GM18951 (cell line): Measurements from ENCODE around the gene MAP3K5.
A peak's percentile ranks its signal among the peaks of the same experiment; 100 is the strongest.

ENCODE experiments used
- POLR2A ChIP-seq: IDR thresholded peaks from 4 replicates; pipeline ENCODE4 v1.6.1; 2011; ENCODE audit warnings: mild to moderate bottlenecking; ENCODE audit not compliant: insufficient read length, insufficient read depth; ENCODE audit errors: extremely low read depth
- in situ Hi-C: fragments of 300-500 bp; cut with MboI; formaldehyde crosslinking; loops from one replicate; pipeline ENCODE4 v1.12.0; 2022; ENCODE audit warnings: low sequenced_read_pairs, mixed read lengths, inconsistent platforms; ENCODE audit not compliant: unreplicated experiment

The MAP3K5 gene

GRCh38 chr6:136784910-136785746 is 7.1 kb downstream of the MAP3K5 start:
- in situ Hi-C loops: no loop called here
- TF ChIP-seq POLR2A: peak; percentile 19

- in situ Hi-C loops: no loop called here
- no peak for TF ChIP-seq POLR2A
These were observed 8.0 kb downstream of the MAP3K5 start for GRCh38 chr6:136784271-136784664.

- TF ChIP-seq POLR2A: peak; percentile 38
- in situ Hi-C loops: no loop called here
These were observed 8.6 kb downstream of the MAP3K5 start for GRCh38 chr6:136783495-136784270.

GRCh38 chr6:136783021-136783420 is 9.3 kb downstream of the MAP3K5 start:
- in situ Hi-C loops: no loop called here
- no peak for TF ChIP-seq POLR2A

DNA sequence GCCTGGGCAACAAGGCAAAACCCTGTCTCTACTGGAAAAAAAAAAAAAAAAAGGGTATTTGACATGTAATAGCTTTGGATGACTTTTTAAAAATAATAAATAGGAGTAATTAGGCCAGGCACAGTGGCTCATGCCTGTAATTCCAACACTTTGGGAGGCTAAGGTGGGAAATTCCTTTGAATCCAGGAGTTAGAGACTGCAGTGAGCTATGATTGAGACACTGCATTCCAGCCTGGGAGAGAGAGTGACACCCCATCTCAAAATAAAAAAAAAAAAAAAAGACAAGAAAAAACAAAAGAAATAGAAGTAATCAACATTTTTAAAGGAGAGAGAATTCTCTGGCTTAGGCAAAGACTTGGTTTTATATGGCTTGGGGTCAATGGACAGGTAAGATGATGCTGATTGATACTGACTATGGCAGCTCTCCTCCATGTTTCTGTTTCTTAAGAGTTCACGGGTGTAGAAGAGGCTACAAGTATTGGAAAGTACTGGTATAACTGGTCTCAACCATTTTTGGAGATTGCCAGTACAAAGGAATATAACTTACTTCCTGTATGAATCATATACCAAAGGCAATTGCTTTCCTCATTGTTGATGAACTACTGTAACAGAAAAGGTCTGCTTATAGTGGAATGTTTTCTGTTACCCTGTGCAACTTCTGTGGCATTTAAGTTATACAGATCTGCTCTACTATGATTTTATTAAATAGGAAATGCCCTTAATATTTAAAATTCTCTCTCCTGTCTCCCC is 10.1 kb downstream of the MAP3K5 start:
- no peak for TF ChIP-seq POLR2A
- in situ Hi-C loops: no loop called here

DNA sequence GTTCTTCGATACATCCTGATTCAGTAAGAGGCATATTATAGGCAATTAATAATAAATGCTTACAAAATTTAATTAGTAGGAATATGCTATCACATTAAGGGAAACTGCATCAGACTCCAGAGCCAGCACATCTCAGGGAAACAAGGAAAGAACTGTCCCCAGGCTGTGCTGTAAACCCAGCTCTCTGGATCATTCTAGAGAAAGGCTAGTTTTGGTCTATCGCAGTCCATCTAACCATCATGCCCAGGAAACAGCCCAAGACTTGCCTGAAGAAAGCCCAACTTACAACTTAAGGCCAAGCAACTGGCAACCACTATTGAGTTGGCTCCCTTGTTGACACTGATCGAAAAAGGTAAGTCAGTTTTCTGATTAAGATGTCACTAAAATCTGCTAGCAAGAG is 11.3 kb downstream of the MAP3K5 start:
- TF ChIP-seq POLR2A: no peak
- in situ Hi-C loops: no loop called here

DNA sequence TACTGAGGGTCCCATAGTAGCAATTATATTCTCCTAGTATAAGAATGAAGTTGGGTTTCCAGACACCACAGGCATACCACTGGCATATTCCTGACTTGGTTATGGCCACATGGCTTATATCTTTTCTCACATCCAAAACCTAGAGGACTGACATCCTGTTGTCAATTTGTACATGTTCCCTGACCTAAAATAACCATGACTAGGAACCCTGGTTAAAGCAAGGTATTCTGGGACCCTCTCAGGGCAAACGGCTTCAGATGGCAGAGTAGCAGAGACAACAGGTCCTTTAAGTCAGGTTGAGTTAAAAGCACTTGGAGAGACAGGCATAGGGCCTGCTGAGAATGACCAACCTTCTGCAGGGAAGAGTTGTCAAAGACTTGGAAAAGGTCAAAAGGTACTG is 12.6 kb downstream of the MAP3K5 start:
- TF ChIP-seq POLR2A: no peak
- in situ Hi-C loops: no loop called here

- no peak for TF ChIP-seq POLR2A
- in situ Hi-C loops: no loop called here
These were observed 14.6 kb downstream of the MAP3K5 start for GRCh38 chr6:136777651-136778050.

- in situ Hi-C loops: no loop called here
- no peak for TF ChIP-seq POLR2A
These were observed 16.7 kb downstream of the MAP3K5 start for GRCh38 chr6:136775548-136775947.

GRCh38 chr6:136775081-136775480 is 17.2 kb downstream of the MAP3K5 start:
- in situ Hi-C loops: no loop called here
- TF ChIP-seq POLR2A: no peak

DNA sequence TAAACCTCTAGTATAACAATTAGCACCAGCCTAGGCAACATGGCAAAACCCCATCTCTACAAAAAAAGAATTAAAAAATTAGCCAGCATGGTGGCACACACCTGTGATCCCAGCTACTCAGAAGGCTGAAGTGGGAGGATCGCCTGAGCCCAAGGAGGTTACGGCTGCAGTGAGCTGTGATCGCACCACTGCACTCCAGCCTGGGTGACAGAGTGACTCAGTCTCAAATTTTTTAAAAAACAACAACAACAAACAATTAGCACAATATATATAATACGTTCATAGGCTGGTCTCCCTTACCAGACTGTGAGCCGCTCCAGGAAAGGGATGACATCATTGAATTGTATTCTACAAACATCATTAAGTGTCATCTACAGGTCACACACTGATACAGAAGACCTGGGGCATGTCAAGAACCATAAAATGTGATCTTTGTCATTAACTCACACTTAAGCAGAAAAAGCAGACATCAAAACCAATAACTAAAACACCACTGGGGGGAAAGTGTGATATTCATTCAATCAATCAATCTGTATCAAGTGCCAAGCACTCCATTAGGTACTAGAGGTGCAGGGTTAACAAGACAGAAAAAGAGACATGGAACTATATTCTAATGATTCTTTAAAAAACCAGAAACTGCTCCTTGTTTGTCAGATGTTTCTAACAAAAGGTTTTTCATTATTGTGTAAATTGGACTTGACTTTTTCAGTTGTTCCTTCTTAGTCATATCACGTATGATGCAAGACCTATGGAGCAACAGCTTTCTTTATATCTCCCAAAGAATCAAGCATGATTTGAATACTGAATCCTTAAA is 17.8 kb downstream of the MAP3K5 start:
- in situ Hi-C loops: no loop called here
- TF ChIP-seq POLR2A: no peak

DNA sequence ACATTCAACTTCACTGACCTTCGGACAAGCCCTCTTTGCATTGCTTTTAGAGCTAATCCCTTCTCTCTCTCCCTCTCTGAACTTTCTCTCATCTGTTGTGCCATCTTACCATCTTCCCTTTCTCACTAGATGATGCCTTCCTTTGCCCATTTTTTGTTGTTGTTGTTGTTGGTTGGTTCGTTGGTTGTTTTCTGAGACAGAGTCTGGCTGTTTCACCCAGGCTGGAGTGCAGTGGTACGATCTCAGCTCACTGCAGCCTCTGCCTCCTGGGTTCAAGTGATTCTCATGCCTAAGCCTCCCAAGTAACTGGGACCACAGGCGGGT is 18.8 kb downstream of the MAP3K5 start:
- no peak for TF ChIP-seq POLR2A
- in situ Hi-C loops: no loop called here

DNA sequence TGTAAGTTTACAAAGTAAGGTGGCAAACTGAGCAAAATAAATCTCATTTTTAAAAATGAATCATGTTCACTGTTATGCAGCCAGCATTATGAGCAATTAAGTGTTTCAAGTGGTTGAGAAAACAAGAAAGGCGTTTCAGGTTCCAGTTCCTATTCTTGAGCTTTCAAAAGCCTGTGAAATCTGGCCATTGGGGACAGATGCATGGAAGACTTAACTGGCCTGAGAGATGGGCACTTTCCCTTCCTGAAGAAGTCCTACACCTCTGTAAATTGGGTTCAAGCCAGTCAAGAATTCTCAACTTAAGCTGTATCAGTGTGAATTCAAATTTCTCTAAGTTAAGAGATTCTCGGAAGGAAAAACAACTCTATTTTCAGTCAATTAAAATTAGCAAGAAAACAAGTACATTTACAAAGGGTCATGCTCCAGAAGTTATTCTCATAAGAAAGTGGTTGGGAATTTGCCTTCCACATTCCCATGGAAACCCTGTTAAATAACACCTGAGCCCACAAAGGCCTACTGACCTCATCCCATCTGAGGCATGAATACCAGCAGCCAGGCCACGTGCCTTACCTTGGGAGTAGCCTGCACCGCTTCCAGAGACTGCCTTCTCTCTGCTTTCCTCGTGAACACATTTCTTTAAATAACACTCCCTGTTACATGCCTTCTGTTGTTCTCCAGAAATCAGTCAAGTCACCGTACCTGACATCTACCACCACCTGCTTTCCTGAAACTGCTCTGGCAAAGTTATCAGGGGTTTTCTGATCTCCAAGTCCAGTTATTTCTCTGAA is 19.4 kb downstream of the MAP3K5 start:
- in situ Hi-C loops: no loop called here
- TF ChIP-seq POLR2A: peak; percentile 12
